ENCODE data around the gene NHS.
A peak's percentile ranks its signal among the peaks of the same experiment; 100 is the strongest.

Gene NHS

GRCh38 chrX:17585006-17585405, 210.0 kb downstream of the NHS start:
- no peak for DNase-seq

DNA sequence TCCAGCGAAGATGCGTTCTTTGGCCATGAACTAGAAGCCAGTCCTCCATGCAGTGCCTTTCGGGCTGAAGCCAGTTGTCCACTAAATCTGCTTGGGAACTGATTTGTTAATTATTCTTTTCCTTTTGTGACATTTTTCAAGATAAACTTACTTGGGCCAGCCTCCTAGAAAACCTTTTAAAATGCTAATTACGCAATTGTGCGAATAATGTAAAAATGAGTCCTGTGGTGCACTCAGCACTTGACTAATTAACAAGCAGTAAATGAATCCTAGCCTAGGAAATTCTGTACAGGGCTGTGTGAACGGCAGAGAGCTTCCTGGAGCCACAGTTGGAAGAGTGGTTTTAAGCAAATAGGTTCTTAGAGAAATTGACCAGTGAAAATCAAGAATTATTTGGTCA, 212.4 kb downstream of the NHS start:
- no peak for DNase-seq

GRCh38 chrX:17588303-17588702, 213.3 kb downstream of the NHS start:
- DNase-seq: peak in 1 of 51 donors; percentile 0

DNA sequence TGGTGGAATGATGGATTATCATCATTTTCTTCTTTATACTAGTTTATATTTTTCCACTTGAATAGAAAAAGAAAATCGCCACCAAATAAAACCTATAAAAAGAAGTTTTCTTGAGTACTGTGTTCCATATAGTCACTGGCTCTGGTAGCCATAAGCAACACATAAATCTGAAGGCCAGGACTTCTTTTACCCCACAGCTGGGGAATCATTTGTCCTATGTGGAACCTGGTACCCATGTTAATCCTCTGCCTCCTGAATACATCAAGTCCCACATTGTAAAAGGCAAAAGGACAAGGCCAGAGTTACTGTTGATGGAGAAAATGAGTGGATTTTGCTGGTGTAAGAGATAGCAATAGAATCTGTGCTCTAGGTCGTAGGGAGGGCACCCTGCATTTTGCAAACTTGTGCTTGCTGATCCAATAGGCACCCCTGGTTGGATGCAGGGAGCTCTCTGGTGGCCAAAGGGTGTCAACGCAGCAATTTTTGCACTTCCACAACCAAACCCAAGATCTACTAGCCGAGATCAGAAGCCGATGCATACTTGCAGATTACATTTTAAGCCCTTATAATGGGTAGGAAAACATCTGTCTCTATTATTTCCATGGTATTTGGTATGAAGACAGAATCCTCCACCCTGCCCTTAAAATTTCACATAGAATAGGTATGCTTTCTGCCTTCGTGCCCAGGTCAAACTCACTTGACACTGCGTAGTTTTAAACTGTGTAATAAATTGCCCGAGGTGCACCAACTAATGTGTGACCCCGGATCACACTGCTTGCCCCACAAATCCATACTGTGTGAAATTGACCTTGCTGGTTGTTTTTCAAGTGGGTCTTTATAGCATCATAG, 216.1 kb downstream of the NHS start:
- DNase-seq: peak in 38 of 51 donors; percentile 0 to 51 (median 8)

DNA sequence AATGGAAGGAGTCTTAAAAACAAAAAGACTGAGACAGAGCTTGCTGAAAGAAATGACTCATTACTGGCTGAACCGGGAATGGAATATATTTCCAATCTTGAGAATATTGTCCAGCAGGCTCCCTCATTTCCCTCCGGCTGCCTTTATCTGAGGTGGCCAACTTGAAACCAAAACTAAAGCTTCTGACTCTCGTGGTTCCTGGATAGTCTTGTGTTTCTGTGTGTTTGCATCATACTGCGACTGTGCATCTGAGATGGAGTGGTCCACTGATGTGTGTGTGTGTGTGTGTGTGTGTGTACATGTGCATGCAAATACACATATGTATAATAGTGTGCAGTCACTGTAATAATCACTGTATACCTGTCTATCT, 216.7 kb downstream of the NHS start:
- DNase-seq: no peak

- DNase-seq: no peak
Observed at GRCh38 chrX:17592117-17592516, 217.1 kb downstream of the NHS start.

DNA sequence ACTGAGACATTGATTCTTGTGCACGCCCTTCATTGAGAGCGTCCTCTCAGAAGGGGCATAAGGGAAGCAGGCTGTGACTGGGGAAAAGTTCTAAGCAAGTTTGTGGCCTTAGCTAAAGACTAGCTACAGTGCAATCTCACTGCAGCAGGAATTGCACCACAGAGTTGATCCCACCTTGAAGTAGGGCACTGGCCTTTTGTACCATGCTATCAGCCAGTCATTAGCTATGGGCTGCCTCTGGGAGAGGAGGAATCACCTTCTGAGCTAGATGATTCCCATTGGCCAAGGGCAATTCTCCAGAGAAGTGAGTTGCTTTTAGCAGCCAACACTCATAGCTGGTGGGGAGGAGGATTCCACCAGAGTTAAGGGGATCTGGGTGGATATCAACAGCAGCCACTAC, 219.7 kb downstream of the NHS start:
- no peak for DNase-seq

DNA sequence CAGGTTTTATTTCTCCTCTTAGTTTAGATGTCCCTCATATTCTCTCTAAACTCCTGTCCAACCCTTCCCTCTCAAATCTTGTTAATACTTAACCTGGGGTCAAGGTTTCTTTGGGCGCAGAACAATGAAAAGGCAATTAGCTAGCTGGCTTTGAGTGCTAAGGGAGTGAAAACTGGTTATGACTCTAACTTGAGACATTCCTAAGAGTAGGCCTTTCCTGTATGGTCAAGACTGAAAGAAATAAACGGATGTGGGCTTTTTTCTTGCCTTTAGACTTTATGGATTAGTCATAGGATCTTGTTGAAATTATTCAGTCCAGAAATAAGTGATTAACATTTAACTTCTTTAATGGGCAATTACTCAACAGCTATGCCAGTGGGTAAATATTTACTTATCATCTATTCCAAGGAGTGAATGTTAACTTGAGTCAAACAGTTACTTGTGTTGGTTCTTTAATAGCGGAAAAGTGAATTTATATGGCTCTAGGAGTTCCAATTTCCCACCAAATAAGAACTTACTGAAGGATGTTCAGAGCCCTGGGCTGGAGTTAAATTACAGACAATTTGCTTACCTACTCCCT, 220.5 kb downstream of the NHS start:
- no peak for DNase-seq

DNA sequence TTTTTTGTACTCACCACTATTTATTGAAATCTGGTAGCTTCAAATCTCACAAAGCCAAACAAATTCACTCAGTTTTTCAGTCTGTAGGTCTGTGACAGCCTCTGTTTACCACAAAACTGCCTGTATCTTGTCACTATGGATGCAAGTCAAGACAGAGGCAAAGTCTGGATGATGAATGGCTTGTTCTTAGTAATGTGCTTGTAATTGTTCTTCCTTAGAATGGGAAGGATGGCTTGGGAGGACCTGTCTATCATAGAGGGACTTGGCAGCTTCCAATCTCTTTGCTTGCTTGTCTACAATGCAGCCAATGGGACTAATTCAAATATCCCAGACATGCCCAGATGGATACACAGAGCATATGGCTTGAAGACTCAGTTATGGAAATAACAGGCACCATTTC, 221.1 kb downstream of the NHS start:
- no peak for DNase-seq

DNA sequence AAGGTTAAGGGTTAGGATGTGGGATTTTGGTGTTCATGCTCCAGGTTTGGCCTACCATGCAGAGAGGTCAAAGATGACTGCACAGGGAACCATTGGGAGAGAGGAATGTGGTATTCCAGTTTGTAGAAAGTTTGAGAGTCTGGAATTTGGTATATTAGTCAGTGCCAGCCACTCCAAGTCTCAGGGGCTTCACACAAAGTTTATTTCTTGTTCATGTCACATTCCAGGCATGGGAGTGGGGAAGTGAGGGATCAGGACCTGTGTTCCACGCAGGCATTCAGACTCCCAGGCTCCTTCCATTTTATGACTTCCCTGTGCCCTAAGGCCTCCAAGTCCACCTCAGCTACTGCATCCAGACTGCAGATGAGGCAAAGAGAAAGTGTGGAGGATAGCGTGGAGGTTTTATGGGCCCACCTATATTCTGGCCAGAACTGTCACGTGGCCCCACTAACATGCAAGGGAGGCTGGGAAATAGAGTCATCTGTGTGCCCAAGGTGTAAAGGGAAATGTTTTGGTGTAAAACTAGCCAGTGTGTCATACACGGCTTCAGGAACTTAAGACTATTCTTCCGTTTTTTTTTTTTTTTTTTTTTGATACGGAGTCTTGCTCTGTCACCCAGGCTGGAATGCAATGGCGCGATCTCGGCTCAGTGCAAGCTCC, 221.7 kb downstream of the NHS start:
- no peak for DNase-seq

GRCh38 chrX:17597327-17597726, 222.3 kb downstream of the NHS start:
- no peak for DNase-seq

DNA sequence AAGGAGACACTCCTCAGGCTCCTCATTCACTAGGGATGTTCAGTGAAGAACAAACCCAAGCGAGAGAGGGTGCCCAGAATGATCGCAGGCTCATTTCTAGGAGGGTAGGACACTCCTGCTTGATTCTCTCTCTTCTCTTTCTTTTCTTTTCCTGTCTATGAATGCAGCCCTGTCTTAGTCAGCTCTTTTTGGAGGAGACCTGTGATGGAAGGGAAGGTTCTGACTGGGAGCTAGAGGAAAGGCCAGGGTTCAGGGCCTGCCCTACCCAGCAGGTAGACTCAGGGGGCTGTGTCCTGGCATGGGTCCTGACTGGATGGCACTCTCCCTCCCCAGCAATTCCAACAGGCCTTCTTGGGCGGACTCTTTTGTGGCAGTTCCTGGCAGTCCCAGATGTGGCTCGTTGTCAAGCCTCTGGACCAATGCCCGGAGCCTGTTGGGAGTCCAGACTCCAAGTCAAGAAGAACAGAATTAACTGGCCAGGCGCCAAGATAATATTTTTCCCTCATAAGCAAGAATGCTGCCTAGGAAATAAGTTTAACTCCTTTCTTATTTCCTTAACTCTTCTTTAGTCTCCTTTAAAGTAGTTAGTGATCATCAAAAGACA, 222.9 kb downstream of the NHS start:
- peak in 36 of 51 donors; percentile 0 to 47 (median 8) for DNase-seq

DNA sequence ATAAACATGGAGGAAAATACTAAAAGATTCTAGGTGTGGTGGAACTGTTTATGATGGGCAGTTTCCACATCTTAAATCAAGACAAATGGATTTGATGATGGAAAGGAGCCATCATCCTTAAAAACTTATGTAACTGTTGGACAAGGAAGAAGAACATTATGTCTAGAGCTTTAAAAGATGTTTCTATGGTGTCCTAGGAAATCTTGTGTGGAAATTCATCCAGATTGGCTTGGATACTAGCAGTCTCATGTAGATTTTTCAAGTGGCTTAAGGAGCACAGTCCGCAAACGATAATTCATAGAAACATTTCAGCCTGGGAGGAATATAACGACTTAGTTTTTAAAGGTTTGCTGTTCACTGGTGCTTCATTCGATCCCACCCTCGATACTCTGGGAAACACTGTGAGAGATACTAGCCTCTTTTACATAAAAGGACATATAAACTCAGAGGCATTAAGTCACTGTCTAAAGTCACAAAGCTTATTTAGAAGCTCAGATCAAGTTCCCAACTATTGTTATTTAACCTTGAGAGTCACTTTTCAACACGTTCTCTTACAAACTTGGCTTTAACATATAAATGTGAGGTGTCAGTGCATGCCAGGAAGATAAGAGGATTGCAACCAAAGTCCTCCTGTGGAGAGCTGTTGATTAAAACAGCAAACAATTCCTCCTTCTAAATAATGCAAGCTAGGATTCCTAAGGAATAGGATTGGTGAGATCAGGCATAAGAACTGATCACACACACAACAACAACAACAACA, 226.6 kb downstream of the NHS start:
- no peak for DNase-seq

DNA sequence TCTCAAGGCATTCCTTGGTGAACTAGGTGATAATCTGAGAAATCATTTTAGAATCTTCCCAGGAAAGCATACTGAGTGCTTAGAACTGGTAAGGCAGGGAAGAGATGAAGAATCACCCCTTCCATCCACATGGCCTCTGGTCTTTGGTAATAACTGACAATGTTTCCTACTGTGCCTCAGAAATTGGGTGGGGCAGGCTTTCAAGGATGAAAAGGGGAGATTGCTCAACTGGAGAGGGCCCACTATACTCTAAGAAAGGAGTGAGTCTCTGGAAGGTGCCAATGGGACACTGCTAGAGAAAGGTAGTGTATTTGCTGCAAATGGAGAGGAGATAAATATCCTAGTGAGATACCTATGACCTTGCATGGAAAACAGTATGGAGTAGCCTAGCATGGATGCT, 227.2 kb downstream of the NHS start:
- no peak for DNase-seq

GRCh38 chrX:17603196-17603595, 228.2 kb downstream of the NHS start:
- no peak for DNase-seq

DNA sequence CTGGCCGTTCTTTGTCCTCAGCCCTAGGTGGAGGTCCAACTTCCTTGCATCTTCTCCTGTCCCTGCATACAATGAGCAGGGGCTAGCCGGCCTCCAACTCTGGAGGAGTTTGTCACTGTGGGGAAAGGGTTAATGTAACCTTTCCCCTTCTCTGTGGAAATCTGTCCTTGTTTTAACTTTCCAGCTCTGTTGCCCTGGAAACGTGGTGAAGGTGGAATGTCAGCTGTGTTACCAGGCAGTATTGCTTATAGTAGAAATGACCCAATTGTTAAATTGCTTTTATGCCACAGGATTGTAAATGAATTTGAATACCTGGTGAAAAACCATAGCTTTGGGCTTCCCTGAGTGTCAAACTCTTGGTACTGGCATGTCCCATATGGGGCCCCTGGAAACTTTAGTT, 230.7 kb downstream of the NHS start:
- no peak for DNase-seq

DNA sequence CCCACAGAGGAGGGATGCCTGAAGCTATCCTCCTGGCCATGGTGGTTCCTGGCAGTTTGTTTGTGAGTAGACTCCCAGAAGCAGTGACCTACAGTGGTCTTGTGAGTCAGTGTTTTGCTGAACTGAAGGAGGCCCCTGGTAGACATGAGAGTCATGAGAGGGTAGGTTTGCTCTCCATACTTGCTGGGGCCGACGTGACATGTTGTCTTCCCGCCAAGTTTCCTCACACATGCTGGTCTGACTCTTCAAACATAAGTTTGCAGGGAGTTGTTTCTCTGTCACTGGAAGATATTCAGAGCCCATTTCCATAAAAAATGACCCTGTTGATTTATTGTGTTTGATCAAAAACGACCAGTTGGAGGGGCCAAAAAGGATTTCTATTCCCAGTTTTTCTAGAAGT, 231.2 kb downstream of the NHS start:
- DNase-seq: no peak

- DNase-seq: no peak
Observed at GRCh38 chrX:17608888-17609287, 233.9 kb downstream of the NHS start.

DNA sequence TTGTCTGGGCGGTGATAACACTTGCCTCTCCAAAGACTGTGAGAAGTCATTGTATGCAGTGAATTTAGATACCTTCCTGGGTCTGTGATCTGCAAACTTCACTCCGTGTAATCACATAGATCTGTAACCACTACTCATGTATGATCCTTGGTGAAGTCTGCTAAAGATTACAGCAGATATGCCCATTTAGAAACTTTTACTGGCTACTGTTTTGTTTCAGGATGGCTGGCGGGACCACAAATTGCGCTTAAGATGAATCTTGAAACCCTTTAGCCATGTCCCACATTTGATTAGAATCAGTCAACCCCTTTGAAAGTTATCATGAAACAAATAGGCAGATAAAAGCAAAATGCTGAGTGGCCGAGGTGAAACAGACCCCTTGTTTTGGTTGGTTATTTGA, 235.8 kb downstream of the NHS start:
- no peak for DNase-seq

DNA sequence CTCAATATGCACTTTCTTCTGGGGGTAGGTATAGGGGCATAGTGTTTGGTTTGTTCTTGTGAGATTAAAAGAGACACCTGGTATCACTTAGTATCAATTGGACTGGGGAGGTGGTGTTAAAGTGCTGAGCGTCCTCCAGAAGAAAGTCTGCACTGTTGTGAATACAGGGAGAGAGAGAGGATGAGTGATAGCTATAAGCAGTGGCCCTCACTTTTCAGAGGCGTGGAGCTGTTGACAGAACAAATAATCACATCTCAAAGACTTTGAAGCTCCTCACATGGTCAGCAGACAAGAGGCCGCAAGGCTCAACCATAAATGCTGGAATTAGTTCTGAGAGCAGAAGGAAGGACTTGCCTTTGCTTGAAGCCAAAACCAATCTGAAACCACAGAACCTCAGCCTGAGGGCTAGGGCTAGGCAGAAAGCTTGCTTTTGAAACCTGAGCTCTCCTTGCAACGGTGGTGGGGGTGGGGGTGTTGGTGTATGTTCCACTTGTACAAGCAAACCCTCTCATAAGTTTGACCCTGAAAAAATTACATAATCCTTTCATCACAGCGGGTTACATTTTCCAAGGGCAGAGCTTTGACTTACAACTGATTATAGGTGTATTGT, 239.1 kb downstream of the NHS start:
- no peak for DNase-seq

DNA sequence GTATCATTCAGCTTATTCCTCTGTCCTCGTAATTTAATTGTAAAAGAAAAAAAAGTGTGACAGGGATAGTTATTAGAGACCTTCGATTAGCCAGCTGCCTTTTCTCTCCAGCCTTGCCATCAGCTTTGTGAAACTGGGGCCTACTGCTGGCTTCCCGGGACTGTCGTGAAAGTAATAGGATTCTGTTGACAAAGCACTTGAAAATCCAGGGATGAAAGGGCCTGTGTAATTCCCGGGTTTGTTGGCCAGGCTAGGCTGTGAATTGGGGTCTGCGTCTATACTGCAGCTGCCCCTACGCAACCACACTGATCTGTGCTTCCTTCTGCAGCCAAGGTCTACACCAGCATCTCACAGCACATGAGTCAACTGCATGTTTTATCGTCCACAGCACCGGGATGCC, 241.9 kb downstream of the NHS start:
- no peak for DNase-seq
